IgD-negative memory B cell (primary cell): Measurements from ENCODE around the gene SMAD1. TPM values are rescaled to one million over a fixed set of nuclear protein-coding genes. Genes with fewer than 3 reads are reported as not detected.

Source experiments
- H3K27ac Mint-ChIP-seq, 3 donors: one replicate each; pipeline ENCODE4 v1.8.0; 2020 to 2022; ENCODE audit warnings: mild to moderate bottlenecking in 3 of 3, mixed read lengths in 3 of 3, moderate library complexity in 1 of 3
- H3K27me3 Mint-ChIP-seq: one replicate; pipeline ENCODE4 v1.8.0; 2021; ENCODE audit warnings: mixed read lengths
- H3K36me3 Mint-ChIP-seq: one replicate; pipeline ENCODE4 v1.8.0; 2020; ENCODE audit warnings: mild to moderate bottlenecking, mixed read lengths
- H3K4me1 Mint-ChIP-seq, 3 donors: one replicate each; pipeline ENCODE4 v1.8.0; 2020 to 2022; ENCODE audit warnings: mixed read lengths in 3 of 3, mild to moderate bottlenecking in 1 of 3
- H3K4me3 Mint-ChIP-seq, 4 donors: one replicate each; pipeline ENCODE4 v1.8.0; 2020 to 2022; ENCODE audit warnings: mild to moderate bottlenecking in 4 of 4, mixed read lengths in 4 of 4, moderate library complexity in 3 of 4
- H3K9me3 Mint-ChIP-seq, 3 donors: one replicate each; pipeline ENCODE4 v1.8.0; 2020 to 2021; ENCODE audit warnings: mixed read lengths in 3 of 3, mild to moderate bottlenecking in 1 of 3
- polyA plus RNA-seq: library from polyadenylated mRNA; unstranded; fragments of 300-500 nt; fragmentation: Illumina TruSeq; gene quantifications from one replicate; pipeline ENCODE4 v1.2.3, GENCODE V29; 2021

SMAD1 gene
- polyA plus RNA-seq: not detected

- Mint-ChIP-seq H3K36me3 (no peaks in the 10 kb centered on the region), H3K27me3 (peaks cover 42% of the 10 kb centered on the region), H3K4me3 (peak within 1 kb of the TSS; percentile 61 to 88 (median 81)), H3K4me1 (peaks cover 4 to 11% (median 6%) of the 10 kb centered on the region in 3 donors), H3K9me3 (peaks cover 0 to 16% (median 6%) of the 10 kb centered on the region in 3 donors), H3K27ac (no peak within 1 kb of the TSS)
Observed at GRCh38 chr4:145481164-145481941, at the start of gene SMAD1. Gene SMAD1, plus strand, starts transcription at chr4:145481853. Its CDS starts 32,761 bp downstream, at chr4:145514614.

DNA sequence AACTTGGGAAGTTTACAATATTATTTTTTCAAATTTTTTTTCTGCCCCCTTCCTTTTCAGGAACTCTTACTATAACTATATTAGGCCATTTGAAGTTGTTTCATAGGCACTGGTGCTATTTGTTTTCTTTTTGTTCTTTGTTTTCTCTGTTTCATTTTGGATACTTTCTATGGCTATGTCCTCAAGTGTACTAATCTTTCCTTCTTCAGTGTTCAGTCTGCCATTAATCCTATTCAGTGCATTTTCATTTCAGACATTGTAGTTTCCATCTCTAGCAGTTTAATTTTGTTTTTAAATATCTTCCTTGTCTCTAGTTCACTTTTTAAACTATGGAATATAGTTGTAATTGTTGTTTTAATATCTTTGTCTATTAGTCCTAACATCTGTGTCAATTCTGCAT, 48.0 kb upstream of the SMAD1 start:
- Mint-ChIP-seq H3K36me3 (no peaks in the 10 kb centered on the region), H3K27ac (no peak overlapping the region), H3K9me3 (peaks cover 4 to 12% (median 11%) of the 10 kb centered on the region in 3 donors), H3K27me3 (peaks cover 10% of the 10 kb centered on the region), H3K4me1 (no peaks in the 10 kb centered on the region), H3K4me3 (no peak overlapping the region)

GRCh38 chr4:145435646-145436045, 46.0 kb upstream of the SMAD1 start:
- no peak overlapping the region for H3K4me3 Mint-ChIP-seq
- no peak overlapping the region for H3K27ac Mint-ChIP-seq
- no peaks in the 10 kb centered on the region for H3K4me1 Mint-ChIP-seq
- H3K27me3 Mint-ChIP-seq: peaks cover 7% of the 10 kb centered on the region
- peaks cover 4 to 12% (median 11%) of the 10 kb centered on the region in 3 donors for H3K9me3 Mint-ChIP-seq
- H3K36me3 Mint-ChIP-seq: no peaks in the 10 kb centered on the region

- Mint-ChIP-seq H3K27ac (no peak overlapping the region), H3K4me1 (no peaks in the 10 kb centered on the region), H3K4me3 (no peak overlapping the region), H3K27me3 (peaks cover 7% of the 10 kb centered on the region), H3K9me3 (peaks cover 4 to 12% (median 11%) of the 10 kb centered on the region in 3 donors), H3K36me3 (no peaks in the 10 kb centered on the region)
Observed at GRCh38 chr4:145436114-145436513, 45.5 kb upstream of the SMAD1 start.

- Mint-ChIP-seq H3K27ac (no peak overlapping the region), H3K9me3 (peaks cover 4 to 12% (median 11%) of the 10 kb centered on the region in 3 donors), H3K4me1 (no peaks in the 10 kb centered on the region), H3K27me3 (peaks cover 11% of the 10 kb centered on the region), H3K4me3 (no peak overlapping the region), H3K36me3 (no peaks in the 10 kb centered on the region)
Observed at GRCh38 chr4:145436796-145437195, 44.9 kb upstream of the SMAD1 start.

DNA sequence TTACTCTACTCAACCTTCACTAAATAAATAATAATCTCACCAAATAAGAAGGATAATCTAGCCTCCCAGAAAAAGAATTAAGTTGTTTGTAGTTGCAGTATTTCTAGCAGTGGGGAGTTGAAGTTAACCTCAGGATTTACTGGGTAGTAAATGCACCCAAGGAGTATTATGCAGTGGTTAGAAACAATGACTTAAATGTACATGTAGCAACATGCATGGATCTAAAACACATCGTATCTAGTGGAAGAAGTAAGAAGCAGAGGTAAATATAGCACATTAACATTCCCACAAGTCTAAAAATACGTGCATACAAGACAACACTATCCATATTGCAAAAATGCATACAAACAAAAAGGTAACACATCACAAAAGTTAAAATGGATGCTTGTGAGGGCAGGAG, 44.2 kb upstream of the SMAD1 start:
- Mint-ChIP-seq H3K4me3 (no peak overlapping the region), H3K36me3 (no peaks in the 10 kb centered on the region), H3K4me1 (no peaks in the 10 kb centered on the region), H3K27me3 (peaks cover 11% of the 10 kb centered on the region), H3K27ac (peak overlapping the region in 1 of 3 donors; percentile 56), H3K9me3 (peaks cover 4 to 12% (median 12%) of the 10 kb centered on the region in 3 donors)

GRCh38 chr4:145438298-145438697, 43.4 kb upstream of the SMAD1 start:
- Mint-ChIP-seq H3K27me3 (peaks cover 10% of the 10 kb centered on the region), H3K9me3 (peaks cover 4 to 12% (median 12%) of the 10 kb centered on the region in 3 donors), H3K27ac (no peak overlapping the region), H3K36me3 (no peaks in the 10 kb centered on the region), H3K4me3 (no peak overlapping the region), H3K4me1 (no peaks in the 10 kb centered on the region)

GRCh38 chr4:145440292-145441007, 41.2 kb upstream of the SMAD1 start:
- peaks cover 0 to 2% (median 2%) of the 10 kb centered on the region in 3 donors for H3K9me3 Mint-ChIP-seq
- H3K27ac Mint-ChIP-seq: no peak overlapping the region
- no peaks in the 10 kb centered on the region for H3K36me3 Mint-ChIP-seq
- no peak overlapping the region for H3K4me3 Mint-ChIP-seq
- H3K27me3 Mint-ChIP-seq: peaks cover 10% of the 10 kb centered on the region
- no peaks in the 10 kb centered on the region for H3K4me1 Mint-ChIP-seq

- Mint-ChIP-seq H3K27me3 (peaks cover 5% of the 10 kb centered on the region), H3K27ac (no peak overlapping the region), H3K4me3 (no peak overlapping the region), H3K36me3 (no peaks in the 10 kb centered on the region), H3K4me1 (no peaks in the 10 kb centered on the region), H3K9me3 (peaks cover 3 to 6% (median 6%) of the 10 kb centered on the region in 3 donors)
Observed at GRCh38 chr4:145446184-145446583, 35.5 kb upstream of the SMAD1 start.

- Mint-ChIP-seq H3K27ac (peak overlapping the region in 1 of 3 donors; percentile 36), H3K27me3 (peaks cover 9% of the 10 kb centered on the region), H3K4me3 (no peak overlapping the region), H3K9me3 (peaks cover 3 to 8% (median 4%) of the 10 kb centered on the region in 3 donors), H3K4me1 (no peaks in the 10 kb centered on the region), H3K36me3 (no peaks in the 10 kb centered on the region)
Observed at GRCh38 chr4:145451895-145452294, 29.8 kb upstream of the SMAD1 start.

- peaks cover 9% of the 10 kb centered on the region for H3K27me3 Mint-ChIP-seq
- H3K9me3 Mint-ChIP-seq: peaks cover 3 to 8% (median 4%) of the 10 kb centered on the region in 3 donors
- H3K4me1 Mint-ChIP-seq: no peaks in the 10 kb centered on the region
- no peak overlapping the region for H3K4me3 Mint-ChIP-seq
- no peak overlapping the region for H3K27ac Mint-ChIP-seq
- H3K36me3 Mint-ChIP-seq: no peaks in the 10 kb centered on the region
Observed at GRCh38 chr4:145452447-145453162, 29.0 kb upstream of the SMAD1 start.

DNA sequence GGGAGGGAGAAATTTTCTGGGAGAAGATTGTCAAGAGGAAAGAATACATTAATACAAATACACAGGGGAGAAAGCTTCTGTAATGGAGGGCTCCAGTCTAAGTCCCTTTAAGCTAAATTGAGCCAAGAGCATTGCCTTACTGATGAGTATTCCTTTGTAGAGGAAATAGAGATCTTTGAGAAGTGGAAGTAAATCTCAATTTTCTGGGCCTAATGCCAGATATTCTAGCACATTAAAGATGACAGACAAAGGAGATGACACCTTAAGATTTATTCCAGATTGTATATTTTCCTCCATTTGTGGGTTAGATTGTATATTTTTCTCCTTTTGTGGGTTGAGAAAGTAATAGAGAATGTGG, 28.5 kb upstream of the SMAD1 start:
- no peak overlapping the region for H3K4me3 Mint-ChIP-seq
- H3K27ac Mint-ChIP-seq: no peak overlapping the region
- no peaks in the 10 kb centered on the region for H3K36me3 Mint-ChIP-seq

DNA sequence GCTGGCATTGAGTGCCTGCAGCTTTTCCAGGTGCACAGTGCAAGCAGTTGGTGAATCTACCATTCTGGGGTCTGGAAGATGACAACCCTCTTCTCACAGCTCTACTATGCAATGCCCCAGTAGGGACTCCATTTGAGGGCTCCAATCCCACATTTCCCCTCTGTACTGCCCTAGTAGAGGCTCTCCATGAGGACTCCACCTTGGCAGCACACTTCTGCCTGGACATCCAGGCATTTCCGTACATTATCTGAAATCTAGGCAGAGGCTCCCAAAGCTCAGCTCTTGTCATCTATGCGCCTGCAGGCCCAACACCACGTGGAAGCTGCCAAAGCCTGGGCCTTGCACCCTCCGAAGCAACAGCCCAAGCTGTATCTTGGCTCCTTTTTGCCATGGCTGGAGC, 8.4 kb upstream of the SMAD1 start:
- Mint-ChIP-seq H3K27me3 (peaks cover 8% of the 10 kb centered on the region), H3K9me3 (peaks cover 5 to 19% (median 15%) of the 10 kb centered on the region in 3 donors), H3K4me3 (no peak overlapping the region), H3K36me3 (no peaks in the 10 kb centered on the region), H3K4me1 (no peaks in the 10 kb centered on the region), H3K27ac (no peak overlapping the region)

More for the DNA sequence above, 28.5 kb upstream of the SMAD1 start:
- peaks cover 9% of the 10 kb centered on the region for H3K27me3 Mint-ChIP-seq
- no peaks in the 10 kb centered on the region for H3K4me1 Mint-ChIP-seq
- H3K9me3 Mint-ChIP-seq: peaks cover 3 to 8% (median 4%) of the 10 kb centered on the region in 3 donors

- Mint-ChIP-seq H3K27me3 (peaks cover 34% of the 10 kb centered on the region), H3K4me1 (peaks cover 4 to 11% (median 6%) of the 10 kb centered on the region in 3 donors), H3K4me3 (peak overlapping the region in 1 of 4 donors; percentile 61), H3K9me3 (peaks cover 0 to 8% (median 6%) of the 10 kb centered on the region in 3 donors), H3K27ac (no peak overlapping the region), H3K36me3 (no peaks in the 10 kb centered on the region)
Observed at GRCh38 chr4:145480257-145480656, 1.4 kb upstream of the SMAD1 start.

DNA sequence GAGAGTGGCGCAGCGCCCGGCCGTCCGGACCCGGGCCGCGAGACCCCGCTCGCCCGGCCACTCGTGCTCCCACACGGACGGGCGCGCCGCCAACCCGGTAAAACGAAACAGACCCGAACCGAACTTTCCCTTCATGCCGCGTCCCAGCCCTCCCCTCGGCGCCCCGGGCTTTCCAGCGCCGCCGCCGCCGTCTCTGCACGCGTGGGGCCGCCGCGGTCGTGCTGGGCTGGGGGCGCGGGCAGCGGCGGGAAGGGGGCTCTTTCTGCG, 222 bp downstream of the SMAD1 start:
- peaks cover 4 to 11% (median 6%) of the 10 kb centered on the region in 3 donors for H3K4me1 Mint-ChIP-seq
- no peak overlapping the region for H3K27ac Mint-ChIP-seq
- H3K27me3 Mint-ChIP-seq: peaks cover 42% of the 10 kb centered on the region
- H3K4me3 Mint-ChIP-seq: no peak overlapping the region
- H3K36me3 Mint-ChIP-seq: no peaks in the 10 kb centered on the region
- peaks cover 0 to 13% (median 6%) of the 10 kb centered on the region in 3 donors for H3K9me3 Mint-ChIP-seq
